T-helper 17 cell (primary cell): ENCODE measurements around the gene P2RY2. TPM values are rescaled to one million over a fixed set of nuclear protein-coding genes. Genes with fewer than 3 reads are reported as not detected.

Experiments used
- ATAC-seq: fragments of 150-1000 bp; cut with Tn5 transposase; 2 replicates; pipeline ENCODE4 v1.10.0; 2021; ENCODE audit warnings: mild to moderate bottlenecking, moderate library complexity
- DNase-seq, 3 donors: peaks; one replicate each; pipeline versions ENCODE4 v3.0.0 to v3.0.0-alpha.2; 2020 to 2021
- H3K9me3 ChIP-seq: one replicate; pipeline ENCODE4 v1.7.0; 2013; ENCODE audit warnings: low read length, mild to moderate bottlenecking; ENCODE audit not compliant: control insufficient read depth, poor library complexity, severe bottlenecking
- H3K27ac Mint-ChIP-seq: one replicate; pipeline ENCODE4 v1.8.0; 2022; ENCODE audit warnings: mild to moderate bottlenecking, moderate library complexity, mixed read lengths
- H3K27me3 Mint-ChIP-seq: one replicate; pipeline ENCODE4 v1.8.0; 2022; ENCODE audit warnings: mixed read lengths
- H3K36me3 Mint-ChIP-seq: one replicate; pipeline ENCODE4 v1.8.0; 2022; ENCODE audit warnings: low read depth, mixed read lengths
- H3K4me1 Mint-ChIP-seq: one replicate; pipeline ENCODE4 v1.8.0; 2022; ENCODE audit warnings: mild to moderate bottlenecking, mixed read lengths
- H3K4me3 Mint-ChIP-seq: one replicate; pipeline ENCODE4 v1.8.0; 2022; ENCODE audit warnings: mild to moderate bottlenecking, moderate library complexity, mixed read lengths
- total RNA-seq, 4 donors: library from RNA in 2 of 4; stranded (reverse) in 2 of 4; gene quantifications; one replicate each; pipeline ENCODE4 v1.2.3 and lab custom pipeline; 2022 to 2026

Gene P2RY2
- total RNA-seq, 2 donors from 2014 or later: 0.29 to 0.55 TPM

DNA sequence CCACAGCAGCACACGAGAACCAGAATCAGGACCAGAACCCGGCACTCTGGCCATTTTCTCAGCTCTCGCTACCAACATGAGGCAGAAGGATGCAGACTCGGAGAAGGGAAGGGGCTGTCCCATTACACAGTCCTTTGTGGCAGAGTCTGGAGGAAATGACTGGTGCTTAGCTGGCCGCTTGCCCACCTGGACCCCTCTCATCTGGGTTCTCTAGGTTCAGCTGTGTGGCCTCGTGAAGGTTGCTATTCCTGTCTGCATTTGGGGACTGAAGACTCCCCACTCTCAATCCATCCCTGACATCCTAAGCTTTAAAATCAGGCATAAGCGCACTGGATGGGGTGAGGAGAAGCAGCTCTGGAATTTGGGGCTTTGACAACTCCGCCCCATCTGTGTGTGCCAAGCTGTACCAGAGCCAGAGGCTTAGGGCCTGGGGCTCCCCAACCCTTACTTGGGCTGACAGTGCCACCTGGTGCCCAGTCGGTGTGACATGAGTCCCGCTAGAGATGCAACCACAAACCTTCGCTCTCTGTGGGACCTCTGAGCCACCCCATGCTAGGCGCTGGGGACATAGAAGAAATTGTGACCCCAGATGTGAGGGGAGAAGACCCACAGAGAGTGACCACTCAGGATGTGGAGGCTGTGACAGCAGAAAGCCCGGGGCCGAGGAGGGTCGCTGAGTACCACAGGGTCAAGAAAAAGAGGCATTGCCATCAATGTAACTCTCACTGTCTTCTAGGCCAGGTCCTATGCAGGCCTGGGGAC, 40.1 kb upstream of the P2RY2 start:
- Mint-ChIP-seq H3K4me1 (peaks cover 11% of the 10 kb centered on the region), H3K27ac (no peak overlapping the region), H3K27me3 (peaks cover 12% of the 10 kb centered on the region), H3K36me3 (no peaks in the 10 kb centered on the region), H3K4me3 (no peak overlapping the region)
- H3K9me3 ChIP-seq: no peaks in the 10 kb centered on the region
- ATAC-seq (peak; percentile 99), DNase-seq (peak; percentile 54 to 66 (median 59))

DNA sequence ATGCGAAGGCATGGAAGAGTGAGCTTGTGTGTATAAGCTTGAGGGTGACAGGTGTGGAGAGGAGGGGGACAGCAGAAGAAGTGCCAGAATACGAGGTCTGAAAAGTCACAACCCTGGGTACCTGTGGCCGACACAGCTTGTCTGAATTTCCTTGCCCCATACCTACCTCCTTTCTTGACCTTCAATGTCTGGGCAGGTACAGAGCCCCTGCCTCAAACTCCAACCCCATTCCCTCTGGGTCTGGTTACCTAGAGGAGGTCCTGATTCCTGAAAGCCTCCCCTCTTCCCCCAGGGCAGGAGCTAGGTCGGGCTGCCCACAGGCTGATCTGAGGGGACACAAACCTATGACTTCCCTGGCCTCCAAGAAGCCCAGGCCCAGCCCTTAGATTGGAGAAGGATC, 39.4 kb upstream of the P2RY2 start:
- H3K36me3 Mint-ChIP-seq: peaks cover 2% of the 10 kb centered on the region
- DNase-seq: no peak
- peaks cover 11% of the 10 kb centered on the region for H3K4me1 Mint-ChIP-seq
- no peaks in the 10 kb centered on the region for H3K9me3 ChIP-seq
- no peak overlapping the region for H3K4me3 Mint-ChIP-seq
- H3K27me3 Mint-ChIP-seq: peaks cover 17% of the 10 kb centered on the region
- H3K27ac Mint-ChIP-seq: no peak overlapping the region
- no peak for ATAC-seq

- no peak for DNase-seq
- peaks cover 9% of the 10 kb centered on the region for H3K4me1 Mint-ChIP-seq
- no peak for ATAC-seq
- no peaks in the 10 kb centered on the region for H3K9me3 ChIP-seq
- peaks cover 3% of the 10 kb centered on the region for H3K36me3 Mint-ChIP-seq
- no peak overlapping the region for H3K27ac Mint-ChIP-seq
- peaks cover 36% of the 10 kb centered on the region for H3K27me3 Mint-ChIP-seq
- H3K4me3 Mint-ChIP-seq: no peak overlapping the region
Observed at GRCh38 chr11:73182824-73183321, 35.2 kb upstream of the P2RY2 start.

DNA sequence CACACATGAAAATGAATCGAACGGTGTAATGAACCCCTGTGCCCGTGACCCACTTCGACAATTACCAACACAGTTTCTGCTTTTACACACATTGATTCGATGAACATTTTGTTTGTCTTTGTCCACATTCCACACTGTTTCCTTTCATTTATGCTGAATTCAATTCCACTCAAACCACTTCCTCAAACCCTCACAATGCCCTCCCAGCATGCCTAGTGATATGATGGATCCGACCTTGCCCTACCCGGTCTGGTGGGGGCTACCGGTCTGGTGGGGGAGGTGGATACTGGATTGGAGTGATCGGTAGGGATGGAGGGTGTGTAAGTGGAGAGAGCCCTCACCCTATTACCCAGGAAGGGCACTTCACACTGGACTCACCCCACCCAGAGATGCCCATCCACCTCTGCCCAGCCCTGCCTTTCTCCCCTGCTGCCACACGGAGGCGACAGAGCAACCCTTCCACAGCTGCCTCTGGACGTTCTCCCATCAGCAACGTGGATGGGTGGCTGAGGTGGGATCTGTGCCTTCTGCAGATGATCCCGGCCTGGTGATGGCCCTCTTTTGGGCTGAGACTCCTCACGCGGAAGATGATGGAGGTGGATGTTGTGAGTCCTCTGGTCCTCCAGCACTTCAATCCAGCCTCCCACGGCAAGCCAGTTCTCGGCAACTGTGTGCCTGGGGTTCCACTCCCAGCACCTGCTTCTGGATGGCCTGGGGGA, 33.0 kb upstream of the P2RY2 start:
- Mint-ChIP-seq H3K27ac (no peak overlapping the region), H3K4me3 (no peak overlapping the region), H3K27me3 (peaks cover 33% of the 10 kb centered on the region), H3K4me1 (peaks cover 5% of the 10 kb centered on the region), H3K36me3 (peaks cover 4% of the 10 kb centered on the region)
- DNase-seq (peak in 1 of 3 donors; percentile 29), ATAC-seq (peak; percentile 78)
- H3K9me3 ChIP-seq: no peaks in the 10 kb centered on the region

DNA sequence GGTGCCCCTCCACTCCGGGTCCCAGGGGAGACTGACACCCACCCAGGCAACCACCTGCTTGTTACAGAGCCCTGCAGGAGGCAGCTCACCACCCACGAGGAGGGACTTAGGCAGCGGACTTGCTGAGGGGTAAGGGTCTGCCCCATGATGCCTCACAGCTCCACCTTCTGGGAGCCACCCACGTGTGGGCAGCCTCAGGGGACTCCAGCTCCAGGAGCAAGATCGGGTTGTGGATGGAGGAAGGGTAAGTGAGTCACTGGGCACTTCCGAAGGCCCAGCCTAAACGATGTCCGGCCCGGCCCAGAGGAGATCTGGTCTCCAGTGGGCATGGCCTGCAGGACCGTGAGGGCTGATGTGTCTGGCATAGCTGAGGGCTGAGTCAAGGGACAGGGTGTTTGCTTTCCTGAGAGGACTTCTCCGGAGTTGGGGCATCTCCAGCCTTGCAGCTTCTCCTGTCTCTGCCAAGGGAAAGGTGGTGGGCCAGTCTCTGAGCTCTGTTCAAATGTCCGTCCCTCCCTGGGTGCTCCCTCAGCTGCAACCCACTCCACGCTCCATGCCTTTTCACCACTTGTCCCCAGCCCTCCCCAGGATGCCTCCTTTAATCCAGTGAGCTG, 32.3 kb upstream of the P2RY2 start:
- ATAC-seq (no peak), DNase-seq (no peak)
- H3K9me3 ChIP-seq: no peaks in the 10 kb centered on the region
- H3K4me3 Mint-ChIP-seq: no peak overlapping the region
- H3K27ac Mint-ChIP-seq: no peak overlapping the region
- peaks cover 9% of the 10 kb centered on the region for H3K36me3 Mint-ChIP-seq
- H3K27me3 Mint-ChIP-seq: peaks cover 40% of the 10 kb centered on the region
- H3K4me1 Mint-ChIP-seq: peaks cover 5% of the 10 kb centered on the region

GRCh38 chr11:73186294-73186850, 31.7 kb upstream of the P2RY2 start:
- Mint-ChIP-seq H3K4me1 (peaks cover 5% of the 10 kb centered on the region), H3K27me3 (peaks cover 42% of the 10 kb centered on the region), H3K36me3 (peaks cover 9% of the 10 kb centered on the region), H3K4me3 (no peak overlapping the region), H3K27ac (no peak overlapping the region)
- DNase-seq: no peak
- H3K9me3 ChIP-seq: no peaks in the 10 kb centered on the region
- no peak for ATAC-seq

GRCh38 chr11:73186886-73187285, 31.2 kb upstream of the P2RY2 start:
- Mint-ChIP-seq H3K4me1 (peaks cover 5% of the 10 kb centered on the region), H3K27ac (no peak overlapping the region), H3K4me3 (no peak overlapping the region), H3K36me3 (peaks cover 9% of the 10 kb centered on the region), H3K27me3 (peaks cover 42% of the 10 kb centered on the region)
- no peak for ATAC-seq
- no peaks in the 10 kb centered on the region for H3K9me3 ChIP-seq
- DNase-seq: no peak

DNA sequence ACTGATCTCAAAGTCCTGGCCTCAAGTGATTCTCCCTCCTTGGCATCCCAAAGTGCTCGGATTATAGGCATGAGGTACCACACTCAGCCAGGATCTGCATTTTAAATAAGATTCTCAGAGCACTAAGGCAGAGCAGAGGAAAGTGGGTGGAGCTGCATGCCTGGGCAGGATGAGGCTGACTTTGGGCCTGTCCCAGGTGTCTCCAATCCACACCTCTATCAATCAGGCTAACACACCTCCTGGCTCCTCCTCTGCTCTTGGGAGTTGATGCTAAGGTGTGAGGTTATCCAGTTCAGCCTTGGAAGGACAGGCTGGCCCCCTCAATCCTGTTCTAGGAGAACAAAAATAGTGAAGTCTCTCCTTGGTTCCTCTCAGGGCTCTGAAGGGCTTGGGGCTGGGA, 30.2 kb upstream of the P2RY2 start:
- H3K36me3 Mint-ChIP-seq: peaks cover 9% of the 10 kb centered on the region
- ATAC-seq (no peak), DNase-seq (no peak)
- no peak overlapping the region for H3K4me3 Mint-ChIP-seq
- peaks cover 41% of the 10 kb centered on the region for H3K27me3 Mint-ChIP-seq
- peaks cover 5% of the 10 kb centered on the region for H3K4me1 Mint-ChIP-seq
- H3K27ac Mint-ChIP-seq: no peak overlapping the region
- no peaks in the 10 kb centered on the region for H3K9me3 ChIP-seq

- no peak for ATAC-seq
- Mint-ChIP-seq H3K27me3 (peaks cover 36% of the 10 kb centered on the region), H3K4me1 (peaks cover 6% of the 10 kb centered on the region), H3K4me3 (no peak overlapping the region), H3K36me3 (peaks cover 7% of the 10 kb centered on the region), H3K27ac (no peak overlapping the region)
- H3K9me3 ChIP-seq: no peaks in the 10 kb centered on the region
- DNase-seq: no peak
Observed at GRCh38 chr11:73188301-73188700, 29.8 kb upstream of the P2RY2 start.

DNA sequence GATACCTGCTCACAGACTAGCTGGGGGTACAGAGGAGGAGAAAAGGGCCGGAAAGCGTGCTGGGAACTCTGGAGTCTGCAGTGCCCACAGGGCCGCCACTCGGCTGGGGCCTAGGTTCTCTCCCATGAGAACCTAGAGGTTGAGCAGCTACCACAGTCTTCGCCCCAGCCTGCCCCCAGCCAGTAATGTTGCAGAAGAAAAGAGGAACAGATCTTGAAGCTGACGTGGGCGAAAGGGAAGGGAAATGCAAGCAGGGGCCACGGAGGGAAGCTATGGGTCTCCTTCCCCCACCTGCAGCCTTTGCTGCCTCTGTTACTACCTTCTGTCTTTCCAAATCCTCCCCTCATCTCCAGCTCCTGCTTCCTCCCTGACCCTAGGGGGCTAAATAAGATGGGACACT, 28.8 kb upstream of the P2RY2 start:
- DNase-seq (no peak), ATAC-seq (peak; percentile 68)
- Mint-ChIP-seq H3K4me3 (no peak overlapping the region), H3K27ac (peak overlapping the region; percentile 6), H3K4me1 (peaks cover 7% of the 10 kb centered on the region), H3K36me3 (peaks cover 6% of the 10 kb centered on the region), H3K27me3 (peaks cover 31% of the 10 kb centered on the region)
- no peaks in the 10 kb centered on the region for H3K9me3 ChIP-seq

DNA sequence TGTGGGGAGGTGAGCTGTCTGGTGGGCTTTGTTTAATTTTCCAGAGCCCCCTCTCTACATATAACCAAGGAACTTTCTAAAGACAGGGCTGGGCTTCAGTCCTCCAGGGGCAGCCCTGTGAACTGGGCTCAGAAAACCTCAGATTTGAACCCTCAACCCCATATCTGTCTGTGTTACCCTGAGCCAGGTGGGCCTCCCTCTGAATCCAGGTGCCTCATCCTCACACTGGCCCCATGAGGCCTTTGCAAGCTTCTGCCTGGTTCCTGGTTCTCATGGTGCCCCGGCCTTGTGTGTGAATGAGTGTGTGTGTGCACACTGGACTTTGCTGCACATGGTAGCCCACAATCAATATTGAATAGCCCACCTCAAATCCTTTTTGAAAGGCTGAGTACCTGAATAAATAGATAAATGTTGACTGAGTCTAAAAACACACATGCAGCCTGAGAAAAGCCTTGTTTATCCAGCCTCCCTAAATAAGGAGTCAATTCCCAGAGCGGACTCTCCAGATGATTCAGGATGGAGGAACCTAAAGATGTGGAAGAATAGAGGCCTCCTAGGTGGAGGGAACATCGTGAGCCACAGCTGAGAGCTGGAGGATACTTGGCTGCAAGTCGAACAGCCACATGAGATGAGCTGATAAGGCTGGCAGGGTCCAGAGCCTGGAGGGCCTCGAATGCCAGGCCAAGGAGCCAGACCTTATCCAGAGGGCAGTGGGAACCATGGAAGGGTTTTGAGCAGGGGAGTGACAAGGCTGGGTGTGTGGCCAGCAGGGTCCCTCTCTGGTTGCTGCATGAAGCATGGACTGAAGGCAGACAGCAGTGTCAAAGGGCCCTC, 28.1 kb upstream of the P2RY2 start:
- Mint-ChIP-seq H3K4me1 (peaks cover 6% of the 10 kb centered on the region), H3K27me3 (peaks cover 27% of the 10 kb centered on the region), H3K27ac (peak overlapping the region; percentile 6), H3K36me3 (peaks cover 5% of the 10 kb centered on the region), H3K4me3 (no peak overlapping the region)
- no peak for DNase-seq
- ATAC-seq: no peak
- no peaks in the 10 kb centered on the region for H3K9me3 ChIP-seq

DNA sequence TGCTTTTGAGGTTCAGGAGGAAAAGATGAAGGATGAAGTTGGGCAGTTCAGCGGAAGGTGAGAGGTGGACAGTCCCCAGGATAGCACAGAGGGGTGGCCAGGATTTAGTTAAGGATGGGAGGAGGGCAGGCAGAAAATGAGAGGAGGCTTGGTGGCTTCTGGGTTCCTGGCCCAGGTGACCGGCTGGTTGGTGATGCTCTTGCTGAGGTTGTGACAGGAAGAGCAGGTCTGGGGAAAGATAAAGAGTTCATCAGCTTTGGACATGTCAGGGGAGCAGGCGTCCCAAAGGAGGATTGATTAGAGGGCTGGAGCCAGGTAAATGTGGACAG, 27.6 kb upstream of the P2RY2 start:
- H3K27ac Mint-ChIP-seq: no peak overlapping the region
- H3K4me3 Mint-ChIP-seq: no peak overlapping the region
- ATAC-seq (no peak), DNase-seq (no peak)
- H3K9me3 ChIP-seq: no peaks in the 10 kb centered on the region
- H3K4me1 Mint-ChIP-seq: peaks cover 2% of the 10 kb centered on the region
- H3K27me3 Mint-ChIP-seq: peaks cover 23% of the 10 kb centered on the region
- H3K36me3 Mint-ChIP-seq: peaks cover 5% of the 10 kb centered on the region
